SK-N-SH (cell line): Measurements from ENCODE around the gene SNX2. TPM values are rescaled to one million over a fixed set of nuclear protein-coding genes. Genes with fewer than 3 reads are reported as not detected.

Experiments
- CTCF ChIA-PET: fragments of 300-600, 350-600 bp; formaldehyde crosslinking; extraction: SDS; loops from one replicate; lab custom pipeline; 2021; lab: Yijun Ruan, JAX
- POLR2A ChIA-PET: fragments of 350-600 bp; sonication (Branson Sonifier 250); formaldehyde crosslinking; extraction: SDS; loops from one replicate; lab custom pipeline; 2020; ENCODE audit warnings: antibody characterized with exemption, inconsistent platforms; lab: Yijun Ruan, JAX
- DNase-seq: peaks from one replicate; pipeline ENCODE4 v3.0.0; 2012
- H2AFZ ChIP-seq: fragments of 200-600 bp; sonication (generic); 2 replicates; pipeline ENCODE4 v1.8.1; 2016; ENCODE audit warnings: antibody characterized with exemption, mild to moderate bottlenecking, low read depth
- H3F3A ChIP-seq: fragments of 200-600 bp; sonication (generic); replicated peaks from 2 replicates; pipeline ENCODE3; 2016; ENCODE audit warnings: antibody characterized with exemption, mild to moderate bottlenecking; ENCODE audit not compliant: insufficient read depth
- H3K27ac ChIP-seq, 2 experiments: fragments of 200-500 bp in 1 of 2; fragments of 200-600 bp in 1 of 2; sonication (Bioruptor generic) in 1 of 2; sonication (generic), shearing (Covaris generic) in 1 of 2; 2 replicates each; pipeline versions ENCODE4 v1.5.1 to v1.6.1; 2014 to 2016; ENCODE audit warnings: low read depth in 2 of 2, inconsistent platforms in 1 of 2, low read length in 1 of 2, mild to moderate bottlenecking in 1 of 2, mixed read lengths in 1 of 2
- H3K27me3 ChIP-seq: fragments of 200-600 bp; sonication (generic), shearing (Covaris generic); 2 replicates; pipeline ENCODE4 v1.6.1; 2016; ENCODE audit warnings: mixed run types; ENCODE audit not compliant: insufficient read depth
- H3K36me3 ChIP-seq, 2 experiments: fragments of 200-500 bp in 1 of 2; fragments of 200-600 bp in 1 of 2; sonication (Bioruptor generic) in 1 of 2; sonication (generic) in 1 of 2; replicated peaks in 1 of 2; 2 replicates each; pipeline versions ENCODE3 to v1.5.1; 2014 to 2016; ENCODE audit warnings: low read length in 1 of 2, mild to moderate bottlenecking in 1 of 2; ENCODE audit not compliant: insufficient read depth in 2 of 2, control insufficient read depth in 1 of 2
- H3K4me1 ChIP-seq, 2 experiments: fragments of 200-500 bp in 1 of 2; fragments of 200-600 bp in 1 of 2; sonication (Bioruptor generic) in 1 of 2; sonication (generic), shearing (Covaris generic) in 1 of 2; 2 replicates each; pipeline versions ENCODE4 v1.5.1 to v1.6.1; 2014 to 2016; ENCODE audit warnings: low read depth in 1 of 2, low read length in 1 of 2, mixed run types in 1 of 2; ENCODE audit not compliant: insufficient read depth in 2 of 2, control insufficient read depth in 1 of 2
- H3K4me2 ChIP-seq: fragments of 200-600 bp; sonication (generic), shearing (Covaris generic); 2 replicates; pipeline ENCODE4 v1.6.1; 2017; ENCODE audit warnings: mixed run types
- H3K4me3 ChIP-seq, 2 experiments: fragments of 200-500 bp in 1 of 2; fragments of 200-600 bp in 1 of 2; sonication (Bioruptor generic) in 1 of 2; sonication (generic), shearing (Covaris generic) in 1 of 2; 2 replicates each; pipeline versions ENCODE4 v1.5.1 to v1.8.1; 2014 to 2016; ENCODE audit warnings: low read depth in 2 of 2, inconsistent platforms in 1 of 2, low read length in 1 of 2, mild to moderate bottlenecking in 1 of 2, mixed read lengths in 1 of 2, moderate library complexity in 1 of 2
- H3K79me2 ChIP-seq: fragments of 200-600 bp; sonication (generic); 2 replicates; pipeline ENCODE4 v1.8.1; 2017; ENCODE audit warnings: mild to moderate bottlenecking; ENCODE audit not compliant: insufficient read depth
- H3K9ac ChIP-seq: fragments of 200-600 bp; sonication (generic); 2 replicates; pipeline ENCODE4 v1.6.1; 2017; ENCODE audit warnings: mixed run types
- H3K9me2 ChIP-seq: fragments of 200-600 bp; sonication (generic); 2 replicates; pipeline ENCODE4 v1.6.1; 2017; ENCODE audit warnings: mixed run types
- H3K9me3 ChIP-seq: fragments of 200-600 bp; sonication (generic); 2 replicates; pipeline ENCODE4 v1.6.1; 2017; ENCODE audit warnings: mixed run types, mild to moderate bottlenecking, moderate library complexity
- H4K20me1 ChIP-seq: fragments of 200-600 bp; sonication (generic); 2 replicates; pipeline ENCODE4 v1.6.1; 2017; ENCODE audit warnings: mild to moderate bottlenecking, mixed run types; ENCODE audit not compliant: insufficient read depth
- CHD2 ChIP-seq: fragments of 150-350 bp; IDR thresholded peaks from 2 replicates; pipeline ENCODE4 v1.6.1; 2018; ENCODE audit warnings: low read length; ENCODE audit not compliant: partially characterized antibody
- CTCF ChIP-seq: fragments of 200-600 bp; sonication (generic); IDR thresholded peaks from 2 replicates; pipeline ENCODE4 v1.6.1; 2017; ENCODE audit warnings: antibody characterized with exemption, mild to moderate bottlenecking, moderate library complexity
- EP300 ChIP-seq, 2 experiments: IDR thresholded peaks; 2 replicates each; pipeline versions ENCODE4 v1.4.0 to v1.6.1; 2012; ENCODE audit warnings: borderline replicate concordance in 1 of 2, low read depth in 1 of 2, low read length in 1 of 2
- FOSL2 ChIP-seq: IDR thresholded peaks from 2 replicates; pipeline ENCODE4 v1.4.0; 2012; ENCODE audit warnings: low read depth, mild to moderate bottlenecking, moderate library complexity, borderline replicate concordance
- FOXJ3 ChIP-seq: sonication (generic); formaldehyde crosslinking; IDR thresholded peaks from 2 replicates; pipeline ENCODE4 v1.5.1; 2020; ENCODE audit warnings: mild to moderate bottlenecking, missing genetic modification reagents
- FOXM1 ChIP-seq: IDR thresholded peaks from 2 replicates; pipeline ENCODE4 v1.4.0; 2012; ENCODE audit warnings: low read depth, mild to moderate bottlenecking
- GABPA ChIP-seq: IDR thresholded peaks from 2 replicates; pipeline ENCODE4 v1.4.0; 2012; ENCODE audit warnings: low read depth, mild to moderate bottlenecking
- JUND ChIP-seq: IDR thresholded peaks from 2 replicates; pipeline ENCODE4 v1.4.0; 2012
- MXI1 ChIP-seq: IDR thresholded peaks from 2 replicates; pipeline ENCODE4 v1.6.1; 2012; ENCODE audit warnings: mild to moderate bottlenecking, low read depth, low read length, improper control_type of control experiment
- NFIC ChIP-seq: IDR thresholded peaks from 2 replicates; pipeline ENCODE4 v1.4.0; 2012; ENCODE audit warnings: borderline replicate concordance
- NRF1 ChIP-seq: IDR thresholded peaks from 2 replicates; pipeline ENCODE4 v1.6.1; 2012; ENCODE audit warnings: low read depth, mild to moderate bottlenecking, low read length
- PBX3 ChIP-seq: IDR thresholded peaks from 2 replicates; pipeline ENCODE4; 2012
- RCOR1 ChIP-seq: fragments of 150-350 bp; IDR thresholded peaks from 2 replicates; pipeline ENCODE4 v1.6.1; 2017; ENCODE audit warnings: antibody characterized with exemption, low read length
- REST ChIP-seq: IDR thresholded peaks from 2 replicates; pipeline ENCODE4 v1.6.1; 2012; ENCODE audit warnings: mild to moderate bottlenecking, low read depth, low read length, moderate library complexity
- SIN3A ChIP-seq: IDR thresholded peaks from 2 replicates; pipeline ENCODE4 v1.6.1; 2012; ENCODE audit warnings: low read depth, mild to moderate bottlenecking, low read length, moderate library complexity, borderline replicate concordance
- TAF1 ChIP-seq: IDR thresholded peaks from 2 replicates; pipeline ENCODE4 v1.6.1; 2012; ENCODE audit warnings: low read depth, mild to moderate bottlenecking, low read length, moderate library complexity, borderline replicate concordance
- TCF12 ChIP-seq: IDR thresholded peaks from 2 replicates; pipeline ENCODE4 v1.4.0; 2012
- USF1 ChIP-seq: IDR thresholded peaks from 2 replicates; pipeline ENCODE4 v1.4.0; 2012; ENCODE audit warnings: low read depth, borderline replicate concordance
- WGBS: methylation state at CpG from one replicate; pipeline ENCODE4 v1.1.6; 2017; ENCODE audit warnings: low lambda C conversion rate; 5-methylcytosine and 5-hydroxymethylcytosine counted together
- polyA plus RNA-seq, 3 experiments: library from polyadenylated mRNA; depleted of rRNA; stranded (reverse); fragments of >200 nt; gene quantifications; 2 replicates each; pipeline ENCODE4 v1.2.3, GENCODE V29; 2012

The SNX2 gene
- polyA plus RNA-seq, 1 of the 3 experiments (the other 2 are of a cell fraction): 17.4 TPM

GRCh38 chr5:122766130-122766529 lies 8.8 kb upstream of the SNX2 start:
- POLR2A ChIA-PET: no interaction called here
- Histone ChIP-seq H3K4me2 (no peak overlapping the region), H3K9ac (no peak overlapping the region), H3K79me2 (no peaks in the 10 kb centered on the region), H4K20me1 (no peaks in the 10 kb centered on the region), H3K9me2 (no peaks in the 10 kb centered on the region), H3K36me3 (no peaks in the 10 kb centered on the region), H3F3A (no peaks in the 10 kb centered on the region), H2AFZ (no peak overlapping the region), H3K27ac (no peak overlapping the region), H3K4me1 (no peaks in the 10 kb centered on the region), H3K9me3 (no peaks in the 10 kb centered on the region), H3K27me3 (0 out of 2 replicates have a peak, but pooled peaks cover 3% of the 10 kb centered on the region), H3K4me3 (no peak overlapping the region)
- TF ChIP-seq PBX3 (no peak), CTCF (no peak), CHD2 (no peak), FOSL2 (no peak), GABPA (no peak), FOXJ3 (CRISPR knock-in tag) (no peak), FOXM1 (no peak), NRF1 (no peak), RCOR1 (no peak), MXI1 (no peak), TAF1 (no peak), USF1 (no peak), SIN3A (no peak), NFIC (no peak), EP300 (IDR thresholded peaks at IDR 0.05; ENCODE audit: borderline replicate concordance in 1 of 2, low read depth in 1 of 2, low read length in 1 of 2) (no peak), TCF12 (no peak), JUND (no peak)
- no peak for DNase-seq
- CTCF ChIA-PET: no interaction called here

- H3K4me3 ChIP-seq: no peak overlapping the region
- peaks cover 0 to 2% of the 10 kb centered on the region in 2 experiments; a peak in 2 of 4 replicates for H3K4me1 ChIP-seq
- ChIA-PET CTCF (interaction anchor here (0.5 kb wide), 1 partner anchor 21 kb away, joined by 3 read pairs; no protein-coding TSS in a partner anchor), POLR2A (no interaction called here)
- WGBS: 65% methylated on average over 3 of the region's 3 CpGs
- no peaks in the 10 kb centered on the region for H4K20me1 ChIP-seq
- H3K9ac ChIP-seq: no peak overlapping the region
- TF ChIP-seq MXI1 (no peak), REST (no peak)
- no peaks in the 10 kb centered on the region for H3K36me3 ChIP-seq
- H3K27ac ChIP-seq: no peak overlapping the region
- 0 out of 2 replicates have a peak, but pooled peaks cover 3% of the 10 kb centered on the region for H3K27me3 ChIP-seq
- DNase-seq: no peak
- no peak overlapping the region for H2AFZ ChIP-seq
- no peak overlapping the region for H3K4me2 ChIP-seq
- H3K9me2 ChIP-seq: no peaks in the 10 kb centered on the region
- no peaks in the 10 kb centered on the region for H3F3A ChIP-seq
- H3K9me3 ChIP-seq: no peaks in the 10 kb centered on the region
- peaks cover 4% of the 10 kb centered on the region for H3K79me2 ChIP-seq
Observed at GRCh38 chr5:122770477-122770876, 4.4 kb upstream of the SNX2 start.
